Activated T-helper 9 cell treated with anti-CD3 and anti-CD28 coated beads, Interleukin-2, amount 50 U/mL, for 16 hours (primary cell): ENCODE results near the gene APOE.
"Not testable (repeated sequence)": the region's sequence is repeated elsewhere in the genome, so short reads cannot be mapped to it uniquely, and the experiment has no call there.

Source experiments
- DNase-seq: peaks from one replicate; pipeline ENCODE4 v3.0.0-alpha.2; 2020; ENCODE audit warnings: low read depth

APOE gene

DNA sequence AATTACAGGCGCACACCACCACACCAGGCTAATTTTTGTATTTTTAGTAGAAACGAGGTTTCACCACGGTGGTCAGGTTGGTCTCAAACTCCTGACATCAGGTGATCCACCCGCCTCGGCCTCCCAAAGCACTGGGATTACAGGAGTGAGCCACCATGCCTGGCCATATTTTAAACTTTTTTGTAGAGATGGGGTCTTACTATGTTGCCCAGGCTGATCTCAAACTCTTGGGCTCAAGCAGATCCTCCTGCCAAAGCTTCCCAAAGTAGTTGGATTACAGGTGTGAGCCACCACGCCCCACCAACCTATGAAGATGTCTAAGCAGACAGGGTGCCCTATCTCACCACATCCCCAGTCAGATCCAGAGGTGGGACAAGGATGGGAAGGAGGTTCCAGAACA lies 6.3 kb downstream of the APOE start:
- DNase-seq = not testable (repeated sequence)

DNA sequence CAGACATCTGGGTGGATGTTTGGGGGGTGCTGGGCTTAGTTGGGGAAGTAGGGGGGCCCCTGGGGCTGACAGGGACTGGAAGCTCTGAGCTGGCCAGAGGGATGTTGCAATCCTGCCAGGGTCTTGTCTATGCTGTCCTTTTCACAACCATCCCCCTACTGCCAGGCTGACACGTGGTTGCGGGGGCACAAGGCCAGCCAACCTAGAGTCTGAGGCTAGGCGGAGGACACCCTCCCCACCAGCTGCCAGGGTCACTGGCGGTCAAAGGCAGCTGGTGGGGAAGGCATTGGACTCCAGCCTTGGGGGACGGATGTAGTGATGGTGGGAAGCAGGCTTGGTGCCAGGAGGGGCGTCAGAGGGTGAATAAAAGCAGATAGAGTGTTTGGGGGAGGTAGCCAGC lies 7.3 kb downstream of the APOE start:
- DNase-seq = no peak

DNA sequence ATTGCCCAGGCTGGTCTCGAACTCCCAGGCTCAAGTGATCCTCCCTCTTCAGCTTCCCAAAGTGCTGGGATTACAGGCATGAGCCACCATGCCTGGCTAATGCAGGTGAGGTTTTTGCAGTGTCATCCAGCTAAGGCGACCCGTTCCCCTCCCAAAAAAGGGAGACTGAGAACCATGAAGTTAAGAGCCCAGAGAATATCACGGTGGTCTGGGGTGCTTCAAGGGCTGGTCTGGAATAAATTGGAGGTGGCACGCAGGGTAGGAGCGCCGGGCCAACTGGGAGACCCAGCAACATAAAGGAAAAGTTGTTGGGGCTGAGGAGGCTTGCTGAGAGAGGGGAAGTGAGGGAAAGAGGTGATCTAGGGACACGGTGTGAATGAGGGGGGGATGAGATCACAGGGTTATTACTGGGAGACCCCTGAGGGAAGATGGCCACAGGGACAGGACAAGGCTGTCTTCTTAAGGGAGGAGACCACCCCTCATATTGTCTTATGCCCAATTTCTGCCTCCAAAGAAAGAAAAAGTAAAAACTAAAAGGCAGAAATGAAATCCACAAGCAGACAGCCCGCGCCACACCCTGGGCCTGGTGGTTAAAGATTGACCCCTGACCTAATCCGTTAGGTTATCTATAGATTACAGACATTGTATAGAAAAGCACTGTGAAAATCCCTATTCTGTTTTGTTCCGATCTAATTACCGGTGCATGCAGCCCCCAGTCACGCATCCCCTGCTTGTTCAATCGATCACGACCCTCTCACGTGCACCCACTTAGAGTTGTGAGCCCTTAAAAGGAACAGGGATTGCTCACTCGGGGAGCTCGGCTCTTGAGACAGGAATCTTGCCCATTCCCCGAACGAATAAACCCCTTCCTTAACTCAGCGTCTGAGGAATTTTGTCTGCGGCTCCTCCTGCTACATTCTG lies 8.2 kb downstream of the APOE start:
- not testable (repeated sequence) for DNase-seq

DNA sequence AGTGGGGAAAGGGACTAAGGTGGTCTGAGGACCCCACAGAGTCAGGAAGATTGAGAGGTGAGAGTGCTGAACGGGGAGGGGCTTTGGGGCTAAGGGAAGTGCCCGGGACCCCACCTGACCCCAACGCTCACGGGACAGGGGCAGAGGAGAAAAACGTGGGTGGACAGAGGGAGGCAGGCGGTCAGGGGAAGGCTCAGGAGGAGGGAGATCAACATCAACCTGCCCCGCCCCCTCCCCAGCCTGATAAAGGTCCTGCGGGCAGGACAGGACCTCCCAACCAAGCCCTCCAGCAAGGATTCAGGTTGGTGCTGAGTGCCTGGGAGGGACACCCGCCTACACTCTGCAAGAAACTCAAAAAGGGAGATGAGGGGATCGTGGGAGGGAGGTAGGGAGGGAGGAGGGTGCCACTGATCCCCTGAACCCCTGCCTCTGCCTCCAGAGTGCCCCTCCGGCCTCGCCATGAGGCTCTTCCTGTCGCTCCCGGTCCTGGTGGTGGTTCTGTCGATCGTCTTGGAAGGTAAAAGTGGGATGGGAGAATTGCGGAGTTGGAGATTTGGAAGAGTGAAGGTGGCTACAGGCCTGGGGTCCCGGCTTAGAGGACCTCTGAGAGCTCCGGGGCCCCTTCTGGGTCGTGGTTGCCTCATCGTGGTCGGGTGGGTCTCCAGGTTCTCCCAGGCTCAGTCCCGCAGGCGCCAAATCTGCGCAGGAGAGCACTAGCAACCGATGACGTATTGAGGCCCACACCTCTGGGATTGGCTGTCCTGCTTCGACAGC lies 9.0 kb downstream of the APOE start, which contains the start of gene APOC1:
Gene APOC1 (plus strand): TSS at position 176 of the 774 bp plus-strand sequence. CDS start 284 bp downstream, at position 460.
- peak; percentile 64 for DNase-seq

DNA sequence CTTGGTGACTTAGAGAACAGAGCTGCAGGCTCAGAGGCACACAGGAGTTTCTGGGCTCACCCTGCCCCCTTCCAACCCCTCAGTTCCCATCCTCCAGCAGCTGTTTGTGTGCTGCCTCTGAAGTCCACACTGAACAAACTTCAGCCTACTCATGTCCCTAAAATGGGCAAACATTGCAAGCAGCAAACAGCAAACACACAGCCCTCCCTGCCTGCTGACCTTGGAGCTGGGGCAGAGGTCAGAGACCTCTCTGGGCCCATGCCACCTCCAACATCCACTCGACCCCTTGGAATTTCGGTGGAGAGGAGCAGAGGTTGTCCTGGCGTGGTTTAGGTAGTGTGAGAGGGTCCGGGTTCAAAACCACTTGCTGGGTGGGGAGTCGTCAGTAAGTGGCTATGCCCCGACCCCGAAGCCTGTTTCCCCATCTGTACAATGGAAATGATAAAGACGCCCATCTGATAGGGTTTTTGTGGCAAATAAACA lies 18.7 kb downstream of the APOE start:
- no peak for DNase-seq

DNA sequence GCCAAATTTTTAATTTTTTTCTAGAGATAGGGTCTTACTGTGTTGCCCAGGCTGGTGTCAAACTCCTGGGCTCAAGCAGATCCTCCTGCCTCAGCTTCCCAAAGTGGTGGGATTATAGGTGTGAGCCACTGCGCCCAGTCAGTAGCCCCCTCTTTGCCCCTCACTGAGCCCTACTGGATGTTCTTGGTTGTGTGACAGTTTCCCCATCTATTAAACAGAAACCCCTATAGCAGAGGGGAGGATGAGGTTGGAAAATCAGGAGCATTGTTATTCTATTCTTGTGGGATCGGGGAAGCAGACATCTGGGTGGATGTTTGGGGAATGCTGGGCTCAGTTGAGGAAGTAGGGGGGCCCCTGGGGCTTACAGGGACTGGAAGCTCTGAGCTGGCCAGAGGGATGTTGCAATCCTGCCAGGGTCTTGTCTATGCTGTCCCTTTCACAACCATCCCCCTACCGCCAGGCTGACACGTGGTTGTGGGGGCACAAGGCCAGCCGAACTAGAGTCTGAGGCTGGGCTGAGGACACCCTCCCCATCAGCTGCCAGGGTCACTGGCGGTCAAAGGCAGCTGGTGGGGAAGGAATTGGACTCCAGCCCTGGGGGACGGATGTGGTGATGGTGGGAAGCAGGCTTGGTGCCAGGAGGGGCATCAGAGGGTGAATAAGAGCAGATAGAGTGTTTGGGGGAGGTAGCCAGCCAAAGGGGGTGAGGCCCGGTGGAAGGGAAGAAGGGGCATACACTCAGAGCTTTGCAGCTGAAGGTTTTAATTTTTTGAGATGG lies 19.7 kb downstream of the APOE start:
- no peak for DNase-seq

DNA sequence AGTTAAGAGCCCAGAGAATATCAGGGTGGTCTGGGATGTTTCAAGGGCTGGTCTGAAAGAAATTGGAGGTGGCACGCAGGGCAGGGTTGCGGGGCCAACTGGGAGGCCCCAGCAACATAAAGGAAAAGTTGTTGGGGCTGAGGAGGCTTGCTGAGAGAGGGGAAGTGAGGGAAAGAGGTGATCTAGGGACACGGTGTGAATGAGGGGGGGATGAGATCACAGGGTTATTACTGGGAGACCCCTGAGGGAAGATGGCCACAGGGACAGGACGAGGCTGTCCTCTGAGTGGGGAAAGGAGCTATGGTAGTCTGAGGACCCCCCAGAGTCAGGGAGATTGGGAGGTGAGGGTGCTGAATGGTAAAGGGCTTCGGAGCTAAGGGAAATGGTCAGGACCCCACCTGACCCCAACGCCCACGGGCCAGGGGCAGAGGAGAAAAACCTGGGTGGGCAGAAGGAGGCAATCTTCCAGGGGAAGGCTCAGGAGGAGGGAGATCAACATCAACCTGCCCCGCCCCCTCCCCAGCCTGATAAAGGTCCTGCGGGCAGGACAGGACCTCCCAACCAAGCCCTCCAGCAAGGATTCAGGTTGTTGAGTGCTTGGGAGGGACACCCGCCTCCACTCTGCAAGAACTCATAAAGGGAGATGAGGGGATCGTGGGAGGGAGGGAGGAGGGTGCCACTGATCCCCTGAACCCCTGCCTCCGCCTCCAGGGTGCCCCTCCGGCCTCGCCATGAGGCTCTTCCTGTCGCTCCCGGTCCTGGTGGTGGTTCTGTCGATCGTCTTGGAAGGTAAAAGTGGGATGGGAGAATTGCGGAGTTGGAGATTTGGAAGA lies 20.9 kb downstream of the APOE start:
- DNase-seq = not testable (repeated sequence)

DNA sequence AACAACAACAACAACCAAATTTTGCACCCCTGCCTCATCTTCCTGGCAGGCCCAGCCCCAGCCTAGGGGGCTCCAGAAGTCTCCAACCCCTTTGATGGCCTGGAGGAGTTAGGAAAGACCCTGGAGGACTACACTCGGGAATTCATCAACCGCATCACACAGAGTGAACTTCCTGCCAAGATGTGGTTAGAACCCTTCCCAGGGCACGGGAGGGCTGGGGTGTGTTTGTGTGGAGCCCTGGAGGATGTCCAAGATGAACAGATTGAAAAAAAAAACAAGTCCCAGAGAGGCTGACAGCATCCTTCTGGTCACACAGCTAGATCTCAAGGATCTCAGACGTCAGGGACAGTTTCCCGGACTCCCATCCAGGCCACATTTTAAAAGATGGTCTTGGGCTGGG lies 22.1 kb downstream of the APOE start:
- DNase-seq = no peak

DNA sequence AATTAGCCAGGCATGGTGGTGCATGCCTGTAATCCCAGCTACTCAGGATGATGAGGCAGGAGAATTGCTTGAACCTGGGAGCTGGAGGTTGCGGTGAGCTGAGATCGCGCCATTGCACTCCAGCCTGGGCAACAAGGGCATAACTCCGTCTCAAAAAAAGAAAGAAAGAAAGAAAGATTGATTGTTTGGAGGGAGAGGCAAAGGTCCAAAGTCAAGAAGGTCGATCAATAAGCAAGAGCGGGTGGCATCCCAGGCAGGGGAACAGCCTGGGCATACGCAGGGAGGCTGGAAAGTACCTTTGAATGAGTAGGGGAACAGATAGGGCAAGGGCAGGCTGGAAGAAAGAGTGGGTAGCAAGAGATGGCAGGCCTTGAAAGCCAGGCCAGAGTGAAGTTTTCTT lies 24.5 kb downstream of the APOE start:
- no peak for DNase-seq

DNA sequence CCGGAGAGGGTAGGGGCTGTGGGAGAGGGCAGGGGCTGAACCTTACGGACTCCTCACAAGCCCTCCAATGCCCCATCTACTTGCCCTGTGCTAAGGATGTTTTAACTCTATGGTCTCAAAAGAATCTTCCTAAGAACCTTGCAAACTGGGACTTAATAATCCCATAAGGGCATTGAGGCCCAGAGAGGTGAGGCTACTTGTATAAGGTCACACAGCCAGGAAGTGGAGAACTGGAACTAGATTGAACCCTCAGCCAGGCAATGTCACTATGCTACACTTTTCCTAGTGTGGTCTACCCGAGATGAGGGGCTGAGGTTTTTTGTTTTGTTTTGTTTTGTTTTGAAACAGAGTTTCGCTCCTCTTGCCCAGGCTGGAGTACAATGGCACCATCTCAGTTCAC lies 25.9 kb downstream of the APOE start:
- DNase-seq = no peak

DNA sequence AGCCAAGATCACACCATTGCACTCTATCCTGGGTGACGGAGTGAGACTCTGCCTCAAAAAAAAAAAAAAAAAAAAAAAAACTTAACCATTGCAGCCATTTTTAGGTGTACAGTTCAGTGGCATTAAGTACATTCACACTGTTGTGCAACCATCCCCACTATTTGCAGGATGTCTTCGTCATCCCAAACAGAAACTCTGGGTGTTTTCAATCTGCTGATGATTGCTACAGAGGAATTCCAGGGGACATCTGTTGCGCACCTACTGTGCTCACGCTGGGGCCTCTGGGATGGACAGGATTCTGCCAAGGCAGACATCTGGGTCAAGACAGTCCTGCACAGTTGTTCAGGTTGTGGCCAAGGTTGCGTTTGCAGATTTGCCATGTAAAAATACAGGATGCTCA lies 34.1 kb downstream of the APOE start:
- no peak for DNase-seq

DNA sequence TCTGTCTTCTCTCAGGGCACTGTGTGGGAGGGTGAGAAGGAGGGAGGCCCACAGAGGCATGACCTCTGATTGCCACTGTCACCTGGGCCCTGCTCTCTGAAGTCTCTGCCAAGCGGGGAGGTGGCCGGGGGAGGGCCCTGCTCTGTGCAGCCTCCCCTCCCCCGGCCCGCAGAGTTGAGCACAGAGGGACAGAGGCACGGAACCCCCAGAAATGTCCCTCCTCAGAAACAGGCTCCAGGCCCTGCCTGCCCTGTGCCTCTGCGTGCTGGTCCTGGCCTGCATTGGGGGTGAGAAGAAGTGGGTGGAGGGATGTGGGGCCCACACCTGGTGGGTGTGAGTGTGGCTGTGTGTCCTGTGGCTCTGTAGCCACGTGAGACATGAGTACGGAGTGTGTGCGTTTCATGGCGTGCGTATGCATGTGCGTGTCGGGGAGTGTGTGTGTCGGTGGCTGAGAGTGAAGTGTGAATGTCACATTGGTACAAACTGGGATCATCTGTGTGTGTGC lies 36.5 kb downstream of the APOE start, which contains the start of gene APOC4:
Gene APOC4 (plus strand): TSS at position 171 of the 505 bp plus-strand sequence. CDS start 41 bp downstream, at position 212.
- no peak for DNase-seq

DNA sequence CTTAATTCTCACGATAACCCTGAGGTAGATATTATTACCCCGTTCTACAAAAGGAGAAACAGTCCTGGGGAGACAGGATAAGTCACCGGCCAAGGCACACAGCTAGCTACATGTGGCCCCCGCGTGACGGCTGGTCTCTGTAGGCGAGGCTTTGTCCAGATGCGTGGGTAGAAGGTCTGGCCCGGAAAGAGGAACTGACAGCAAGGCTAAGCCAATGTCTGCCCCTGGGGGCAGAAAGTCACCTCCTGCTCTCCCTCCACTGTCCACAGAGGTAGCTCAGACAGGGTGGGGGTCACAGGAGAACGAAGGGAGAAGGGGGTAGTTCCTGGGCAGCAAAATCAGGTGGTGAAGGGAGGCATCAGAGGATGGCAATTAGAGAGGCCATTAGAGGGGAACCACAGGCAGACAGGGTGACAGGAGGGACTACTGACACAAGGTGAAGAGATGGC lies 38.2 kb downstream of the APOE start:
- no peak for DNase-seq

DNA sequence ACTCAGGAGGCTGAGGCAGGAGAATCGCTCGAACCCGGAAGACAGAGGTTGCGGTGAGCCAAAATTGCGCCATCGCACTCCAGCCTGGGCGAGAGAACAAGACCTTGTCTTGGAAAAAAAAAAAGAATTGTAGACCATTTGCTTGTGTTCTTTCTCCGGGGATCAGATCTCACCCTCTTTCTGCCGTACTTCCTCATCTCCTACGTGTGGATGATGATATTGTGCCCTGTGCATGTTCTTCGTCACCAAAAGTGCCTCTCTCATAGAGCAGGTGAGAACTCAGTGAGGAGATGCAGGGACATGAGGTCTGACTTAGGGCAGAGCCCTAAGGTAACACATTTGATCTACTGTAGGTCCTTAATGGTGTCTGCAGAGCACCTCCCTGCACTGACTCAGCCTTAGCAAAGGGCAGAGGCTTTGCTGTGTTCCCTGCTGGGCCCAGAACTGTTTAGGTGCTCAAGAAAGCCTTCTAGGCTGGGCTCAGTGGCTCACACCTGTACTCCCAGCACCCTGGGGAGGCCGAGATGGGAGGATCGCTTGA lies 41.5 kb downstream of the APOE start:
- no peak for DNase-seq

DNA sequence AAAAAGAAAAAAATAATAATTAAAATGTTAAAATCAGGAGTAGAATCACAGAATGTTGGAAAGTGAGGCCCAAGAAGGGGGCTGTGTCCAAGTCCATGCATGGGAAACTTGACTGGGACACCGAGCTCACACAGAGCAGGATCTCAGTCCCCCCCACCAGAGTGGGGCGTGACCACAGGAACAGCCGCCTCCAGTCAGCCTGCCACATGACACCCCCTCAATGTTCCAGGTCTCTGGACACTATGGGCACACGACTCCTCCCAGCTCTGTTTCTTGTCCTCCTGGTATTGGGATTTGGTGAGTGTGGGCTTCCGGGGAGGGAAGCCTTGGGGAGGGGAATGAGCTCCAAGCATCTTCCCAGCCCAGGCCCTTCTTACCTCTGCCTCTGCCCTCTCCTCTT lies 42.6 kb downstream of the APOE start:
- no peak for DNase-seq

DNA sequence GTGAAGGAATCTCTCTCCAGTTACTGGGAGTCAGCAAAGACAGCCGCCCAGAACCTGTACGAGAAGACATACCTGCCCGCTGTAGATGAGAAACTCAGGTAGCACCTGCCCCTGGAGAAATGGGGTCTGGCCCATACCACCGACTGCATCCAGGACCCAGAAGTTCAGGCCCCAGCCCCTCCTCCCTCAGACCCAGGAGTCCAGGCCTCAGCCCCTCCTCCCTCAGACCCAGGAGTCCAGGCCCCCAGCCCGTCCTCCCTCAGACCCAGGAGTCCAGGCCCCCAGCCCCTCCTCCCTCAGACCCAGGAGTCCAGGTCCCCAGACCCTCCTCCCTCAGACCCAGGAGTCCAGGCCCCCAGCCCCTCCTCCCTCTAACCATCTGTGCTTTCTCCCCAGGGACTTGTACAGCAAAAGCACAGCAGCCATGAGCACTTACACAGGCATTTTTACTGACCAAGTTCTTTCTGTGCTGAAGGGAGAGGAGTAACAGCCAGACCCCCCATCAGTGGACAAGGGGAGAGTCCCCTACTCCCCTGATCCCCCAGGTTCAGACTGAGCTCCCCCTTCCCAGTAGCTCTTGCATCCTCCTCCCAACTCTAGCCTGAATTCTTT lies 43.3 kb downstream of the APOE start:
- DNase-seq = no peak

DNA sequence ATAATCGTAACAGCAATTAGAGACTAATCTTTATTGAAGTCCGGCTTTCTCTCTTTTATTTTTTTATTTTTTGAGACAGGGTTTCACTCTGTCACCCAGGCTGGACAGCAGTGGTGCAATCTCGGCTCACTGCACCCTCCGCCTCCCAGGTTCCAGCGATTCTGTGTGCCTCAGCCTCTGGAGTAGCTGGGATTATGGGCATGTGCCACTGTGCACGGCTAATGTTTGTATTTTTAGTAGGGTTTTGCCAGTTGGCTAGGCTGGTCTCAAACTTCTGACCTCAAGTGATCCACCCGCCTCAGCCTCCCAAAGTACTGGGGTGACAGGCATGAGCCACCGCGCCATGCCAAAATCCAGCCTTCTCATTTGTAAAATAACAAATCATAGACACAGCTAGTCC lies 44.0 kb downstream of the APOE start:
- no peak for DNase-seq

DNA sequence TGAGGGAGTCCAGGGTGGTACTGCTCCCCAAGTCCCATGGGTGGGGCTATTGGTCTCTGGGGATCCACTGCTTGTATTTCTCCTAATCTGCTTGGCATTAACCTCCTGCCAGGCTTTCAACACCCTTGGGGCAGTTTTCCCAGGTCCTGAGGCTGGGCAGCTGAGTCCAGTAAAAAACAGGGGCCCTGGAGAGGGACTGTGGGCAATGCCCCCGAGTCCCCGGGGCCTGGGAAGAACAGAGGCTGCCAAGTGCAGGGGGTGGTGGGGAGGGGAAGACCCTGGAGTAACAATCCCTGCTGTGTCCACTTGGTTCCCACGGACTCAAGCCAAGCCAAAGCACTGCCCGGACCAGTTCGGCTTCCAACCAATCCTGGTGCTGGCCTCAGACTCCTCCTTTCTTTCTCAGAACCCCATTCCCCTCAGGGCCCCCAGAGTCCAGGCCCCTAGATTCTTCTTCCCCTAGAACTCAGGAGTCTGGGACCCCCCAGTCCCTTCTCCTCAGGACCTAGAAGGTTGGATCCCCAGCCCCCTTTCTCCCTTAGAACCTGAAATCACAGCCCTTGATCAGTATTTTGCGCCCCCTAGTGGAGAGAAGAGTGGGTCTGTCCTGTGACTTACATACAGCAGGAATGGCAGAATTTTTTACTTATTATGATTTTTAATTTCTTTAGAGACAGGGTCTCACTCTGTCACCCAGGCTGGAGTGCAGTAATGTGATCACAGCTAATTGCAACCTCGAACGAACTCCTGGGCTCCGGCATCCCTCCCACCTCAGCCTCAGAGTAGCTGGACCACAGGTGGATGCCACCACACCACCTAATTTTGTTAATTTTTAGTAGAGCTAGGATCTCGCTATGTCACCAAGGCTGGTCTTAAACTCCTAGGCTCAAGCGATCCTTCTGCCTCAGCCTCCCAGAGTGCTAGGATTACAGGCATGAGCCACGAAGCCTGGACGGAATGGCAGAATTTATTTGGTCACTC lies 45.9 kb downstream of the APOE start:
- peak; percentile 21 for DNase-seq

DNA sequence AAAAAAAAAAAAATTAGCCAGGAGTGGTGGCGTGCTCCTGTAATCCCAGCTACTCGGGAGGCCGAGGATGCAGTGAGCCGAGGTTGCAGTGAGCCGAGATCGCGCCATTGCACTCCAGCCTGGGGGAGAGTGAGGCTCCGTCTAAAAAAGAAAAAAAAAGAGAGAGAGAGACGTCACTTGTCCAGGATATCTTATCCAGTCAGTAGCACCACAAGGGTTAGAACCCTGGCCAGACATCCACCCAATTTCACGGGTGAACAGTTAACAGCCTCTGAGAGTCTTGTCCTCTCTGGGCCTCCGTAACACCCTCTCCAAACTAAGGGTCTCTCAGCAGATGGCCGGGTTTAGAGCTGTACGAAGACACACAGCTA lies 48.7 kb downstream of the APOE start:
- no peak for DNase-seq
